ENCODE results near the gene SLC9A8. TPM values are rescaled to one million over a fixed set of nuclear protein-coding genes. Genes with fewer than 3 reads are reported as not detected.

Gene SLC9A8
- total and polyA plus RNA-seq, 2 of the 8 experiments (the other 6 are each of a cell fraction or from before 2014, with no cell fraction given) = 3.2 to 6.2 TPM

- no peak overlapping the region for H2AFZ ChIP-seq (ENCODE audit: low read length)
- 96% methylated on average over 8 of the region's 8 CpGs; no CpG with 5 or more reads in 1 of the 2 experiments for WGBS, 2 experiments (ENCODE audit: extremely low coverage in 1 of 2, insufficient coverage in 1 of 2, insufficient read length in 1 of 2, insufficient replicate concordance in 2 of 2, low coverage in 1 of 2, low lambda C conversion rate in 2 of 2, missing lambda C conversion rate in 1 of 2)
- no peaks in the 10 kb centered on the region for H4K20me1 ChIP-seq (replicated peaks in 1 of 2; ENCODE audit: control insufficient read depth in 1 of 2, insufficient read depth in 2 of 2, low read length in 2 of 2)
- TF ChIP-seq RXRA (IDR thresholded peaks at IDR 0.05; ENCODE audit: insufficient read depth, low read depth, low read length) (no peak), GABPA (IDR thresholded peaks at IDR 0.05; ENCODE audit: borderline replicate concordance, insufficient read depth, low read length) (no peak), SIX5 (IDR thresholded peaks at IDR 0.05; ENCODE audit: low read depth, low read length) (no peak), PHF8 (conservative IDR thresholded peaks at IDR 0.05; ENCODE audit: low read depth, low read length) (no peak)
- CTCF ChIA-PET (ENCODE audit: partially characterized antibody) = interaction anchor here (0.5 to 4.3 kb wide), 7 partner anchors 10 to 185 kb away, joined by 3 to 13 read pairs (median 3); no protein-coding TSS in a partner anchor
- H3K4me3 ChIP-seq (ENCODE audit: extremely low read depth in 1 of 4, insufficient read depth in 2 of 4, low read depth in 3 of 4, low read length in 4 of 4) = no peak overlapping the region
- H4K8ac ChIP-seq (ENCODE audit: extremely low read depth, insufficient read depth, low read length) = no peak overlapping the region
- 0 out of 2 replicates have a peak, but pooled peaks cover 3% of the 10 kb centered on the region for H3K23me2 ChIP-seq (ENCODE audit: low read depth, low read length)
- H3K18ac ChIP-seq (ENCODE audit: extremely low read depth, low read length) = no peak overlapping the region
- H2BK12ac ChIP-seq (ENCODE audit: low read depth, low read length) = no peak overlapping the region
- no peak overlapping the region for H3K27ac ChIP-seq (ENCODE audit: low read depth, low read length)
- H3K9me3 ChIP-seq (ENCODE audit: insufficient read depth in 2 of 2, low read depth in 1 of 2, low read length in 1 of 2) = no peaks in the 10 kb centered on the region
- no peak overlapping the region for H3K4ac ChIP-seq (replicated peaks; ENCODE audit: insufficient read length, low read depth, low read length)
- FAIRE-seq (no peak), DNase-seq (ENCODE audit: low read depth in 1 of 2, low spot score in 2 of 2) (no peak)
- no peaks in the 10 kb centered on the region for H3K36me3 ChIP-seq (ENCODE audit: control insufficient read depth in 2 of 4, insufficient read depth in 4 of 4, low read length in 3 of 4)
- no peak overlapping the region for H3K56ac ChIP-seq (replicated peaks; ENCODE audit: insufficient read length, low read depth, low read length)
- no peak overlapping the region for H4K5ac ChIP-seq (ENCODE audit: insufficient read length, low read depth, low read length)
- no peaks in the 10 kb centered on the region for H3K4me1 ChIP-seq (replicated peaks in 1 of 4; ENCODE audit: control insufficient read depth in 3 of 4, insufficient read depth in 4 of 4, low read length in 3 of 4)
- no peak overlapping the region for H2BK15ac ChIP-seq (ENCODE audit: low read length)
- H2BK5ac ChIP-seq (ENCODE audit: low read depth, low read length) = no peak overlapping the region
- no peaks in the 10 kb centered on the region for H3K79me1 ChIP-seq (ENCODE audit: low read depth, low read length)
- H3K14ac ChIP-seq (ENCODE audit: insufficient read length) = no peak overlapping the region
- H3K79me2 ChIP-seq (ENCODE audit: control insufficient read depth in 1 of 2, insufficient read depth in 2 of 2, low read length in 2 of 2) = no peaks in the 10 kb centered on the region
- H2BK120ac ChIP-seq (replicated peaks; ENCODE audit: low read depth, low read length) = no peak overlapping the region
- no peak overlapping the region for H3K9ac ChIP-seq (replicated peaks in 1 of 4; ENCODE audit: extremely low read depth in 1 of 4, low read depth in 3 of 4, low read length in 3 of 4)
- H4K91ac ChIP-seq (replicated peaks; ENCODE audit: insufficient read length, low read length) = no peak overlapping the region
- H2BK20ac ChIP-seq (ENCODE audit: low read length) = no peak overlapping the region
- H3K4me2 ChIP-seq (ENCODE audit: insufficient read depth in 1 of 2, low read depth in 2 of 2, low read length in 2 of 2) = no peak overlapping the region
- H2AK5ac ChIP-seq (ENCODE audit: low read depth, low read length) = no peak overlapping the region
- POLR2A ChIA-PET (ENCODE audit: partially characterized antibody) = no interaction called here
- no peak overlapping the region for H3K23ac ChIP-seq (ENCODE audit: insufficient read length)
- H3K27me3 ChIP-seq (replicated peaks in 1 of 4; ENCODE audit: control insufficient read depth in 3 of 4, extremely low read depth in 1 of 4, insufficient read depth in 3 of 4, low read length in 3 of 4) = no peaks in the 10 kb centered on the region
Observed at GRCh38 chr20:49796600-49797343, 15.9 kb upstream of the SLC9A8 start.

Data from H1 (cell line).